Fibroblast of skin of scalp (primary cell): ENCODE data around the gene ZNF423.

ENCODE experiments used
- DNase-seq: peaks from one replicate; pipeline ENCODE4 v3.0.0-alpha.2; 2013

Gene ZNF423

DNA sequence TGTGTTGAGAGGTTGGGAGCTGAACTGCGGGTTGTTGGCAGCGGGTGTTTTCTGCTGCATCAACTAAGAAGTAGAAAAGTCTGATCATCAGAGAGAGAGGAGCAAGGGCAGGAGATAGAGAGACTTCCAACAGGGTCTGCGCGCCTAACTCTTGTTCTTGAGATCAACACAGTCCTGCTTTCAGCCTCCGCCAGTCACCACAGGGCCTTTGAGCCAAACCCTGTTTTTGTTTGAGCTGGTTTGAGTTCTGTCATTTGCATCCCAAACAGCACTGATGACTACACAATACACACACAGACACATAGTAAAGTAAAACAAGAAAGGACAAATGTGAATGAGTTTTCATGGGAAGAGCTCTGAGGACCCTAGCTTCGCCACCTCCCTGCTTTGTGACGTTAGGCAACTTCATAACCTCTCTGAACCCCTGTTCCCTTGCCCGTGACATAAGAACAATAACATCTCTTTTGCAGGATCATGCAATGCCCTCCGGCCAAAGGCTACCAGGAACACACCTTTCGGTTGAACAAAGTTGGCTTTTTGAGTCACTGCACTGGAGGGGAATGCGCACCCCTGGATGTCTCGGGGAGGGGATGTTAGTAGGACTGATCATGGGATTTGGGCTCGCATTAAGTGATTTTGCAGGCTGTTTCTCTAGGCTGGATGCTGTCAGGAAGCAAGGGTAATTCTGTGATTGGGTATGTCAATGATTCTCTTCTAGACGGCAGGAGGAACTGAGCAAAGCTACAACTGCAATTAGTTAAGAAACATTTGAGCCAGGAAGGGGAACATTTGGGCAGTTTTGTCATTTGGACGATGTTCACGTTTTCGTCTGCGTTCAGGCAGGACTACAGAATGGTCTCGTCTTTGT lies 390.0 kb downstream of the ZNF423 start:
- DNase-seq, result no peak

DNA sequence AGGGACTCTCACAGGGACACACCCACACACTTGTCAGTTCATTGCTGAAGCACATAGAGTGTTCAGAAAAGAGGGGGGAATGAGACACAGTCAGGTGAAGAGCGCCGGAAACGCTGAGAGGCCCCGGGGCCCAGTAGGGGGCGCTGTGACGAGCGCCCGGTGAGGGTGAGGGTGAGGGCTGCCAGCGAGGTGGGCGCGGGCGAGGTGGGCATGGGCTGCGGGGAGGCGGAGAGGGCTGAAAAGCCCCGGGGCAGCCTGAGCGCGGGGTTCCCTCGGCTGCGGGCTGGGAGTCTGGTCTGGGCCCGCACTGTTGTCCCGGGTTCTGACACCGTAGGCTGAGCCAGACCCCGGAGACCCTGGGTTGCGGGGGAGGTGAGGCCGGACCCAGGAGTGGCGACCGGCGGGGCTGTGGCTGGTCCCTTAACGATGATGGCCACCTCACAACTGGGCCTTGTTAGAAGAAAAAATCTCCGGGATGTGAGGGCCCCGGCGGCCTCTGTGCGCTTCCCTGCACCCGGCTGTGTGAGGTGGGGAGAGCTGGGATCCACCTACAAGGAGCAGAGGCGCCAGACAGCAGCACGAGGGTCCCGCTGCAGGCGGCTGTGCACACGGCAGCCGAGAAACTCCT lies 390.9 kb downstream of the ZNF423 start:
- DNase-seq, result no peak

- no peak for DNase-seq
These were observed 391.8 kb downstream of the ZNF423 start for GRCh38 chr16:49464093-49464492.

GRCh38 chr16:49463529-49463928 lies 392.4 kb downstream of the ZNF423 start:
- DNase-seq, result no peak

DNA sequence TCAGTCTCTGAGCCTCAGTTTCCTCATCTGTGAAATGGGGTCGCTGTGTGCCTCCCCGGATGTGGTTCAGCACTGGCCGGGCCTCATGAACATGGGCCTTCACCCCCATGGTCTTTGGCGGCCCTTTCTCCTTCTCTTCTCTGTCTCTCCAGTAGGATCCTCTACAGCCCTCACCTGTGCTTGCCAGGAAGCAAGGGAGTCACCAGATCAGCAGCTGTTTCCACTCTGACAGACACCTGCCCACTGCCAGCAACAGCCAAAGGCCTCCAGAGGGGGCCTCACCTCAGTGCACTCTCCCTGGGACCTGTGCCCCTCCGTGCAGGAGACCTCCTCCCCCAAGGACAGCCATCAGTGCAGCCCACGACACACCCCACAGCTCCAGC lies 392.9 kb downstream of the ZNF423 start:
- DNase-seq, result no peak

DNA sequence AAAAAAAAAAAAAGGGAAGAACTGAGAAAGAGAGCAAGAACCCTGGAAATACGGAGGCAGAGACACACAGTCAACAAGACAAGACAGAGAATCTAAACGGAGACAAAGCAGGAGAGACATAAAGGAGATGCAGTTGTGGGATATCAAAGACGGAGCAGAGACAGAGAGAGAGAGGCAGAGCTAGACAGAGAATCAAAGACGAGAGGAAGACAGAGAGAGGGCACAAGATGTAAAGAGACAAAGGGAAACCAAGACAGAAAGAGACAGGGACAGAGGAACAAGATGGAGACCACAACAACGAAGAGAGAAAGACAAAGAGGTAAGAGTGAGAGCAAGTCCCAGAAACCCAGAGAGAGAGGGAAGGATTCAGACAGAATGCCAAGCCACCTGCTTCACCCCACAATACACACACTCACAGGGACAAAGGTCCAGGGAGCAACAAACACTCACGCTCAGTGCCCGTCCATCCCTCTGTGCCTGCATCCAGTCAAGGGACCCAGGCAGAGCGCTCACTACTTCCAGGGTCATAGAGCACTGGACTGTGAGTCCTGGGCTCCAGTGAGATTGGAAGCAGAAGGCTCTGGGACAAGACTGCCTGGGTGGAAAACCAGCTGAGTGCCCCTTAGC lies 393.4 kb downstream of the ZNF423 start:
- DNase-seq, result no peak

GRCh38 chr16:49461517-49461951 lies 394.4 kb downstream of the ZNF423 start:
- no peak for DNase-seq

DNA sequence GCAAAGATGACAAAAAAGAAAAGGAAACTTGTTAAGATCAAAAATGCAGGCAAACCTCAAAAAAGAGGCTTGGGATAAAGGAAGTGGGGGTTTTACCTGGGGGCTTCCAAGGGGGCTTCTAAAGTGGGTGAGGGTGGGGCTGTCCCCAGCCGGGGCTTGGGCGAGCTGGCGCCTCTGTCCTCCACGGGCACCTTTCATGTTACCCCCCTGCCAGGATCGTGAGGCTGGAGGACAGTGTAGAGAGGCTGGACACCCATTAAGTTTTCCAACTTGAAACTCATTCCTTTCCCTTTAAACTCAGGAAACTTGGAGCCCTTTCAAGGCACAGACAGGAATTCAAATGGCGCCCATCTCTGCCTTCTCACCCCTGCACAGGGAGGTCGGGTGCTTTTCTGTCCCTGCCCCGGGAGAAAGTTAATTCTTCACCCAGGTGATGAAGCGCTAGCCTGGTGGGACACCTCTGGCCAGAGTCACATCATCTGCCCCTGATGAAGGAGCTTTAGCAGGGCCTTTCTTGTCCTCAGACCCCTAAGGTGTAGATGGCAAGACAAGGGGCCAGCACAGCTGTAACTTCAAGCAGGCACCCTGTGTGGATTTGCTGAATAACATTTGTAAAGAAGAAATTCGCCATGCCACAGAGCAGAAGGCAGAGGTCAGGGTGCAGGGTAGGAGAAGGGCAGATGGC lies 395.0 kb downstream of the ZNF423 start:
- DNase-seq, result no peak

- no peak for DNase-seq
These were observed 395.8 kb downstream of the ZNF423 start for GRCh38 chr16:49459953-49460735.

GRCh38 chr16:49458656-49459445 lies 397.1 kb downstream of the ZNF423 start:
- no peak for DNase-seq

- DNase-seq, result no peak
These were observed 397.7 kb downstream of the ZNF423 start for GRCh38 chr16:49458243-49458642.

DNA sequence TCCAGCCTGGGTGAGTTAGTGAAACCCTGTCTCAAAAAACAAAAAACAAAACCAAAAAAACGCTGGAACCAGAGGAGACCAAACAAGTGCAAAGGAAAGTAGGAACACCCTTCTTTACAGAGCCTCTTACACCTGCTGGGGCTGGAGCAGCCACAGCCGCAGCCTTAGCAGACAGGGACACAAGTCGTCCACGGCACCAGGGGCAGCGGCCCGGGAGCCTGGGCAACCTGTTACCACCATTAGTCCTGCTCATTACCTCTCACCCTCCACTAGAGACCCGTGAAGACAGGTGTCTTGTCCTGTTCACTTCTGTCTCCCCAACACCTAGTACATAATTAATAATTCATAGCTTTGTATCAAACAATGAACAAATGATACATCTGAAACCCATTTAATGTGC lies 398.7 kb downstream of the ZNF423 start:
- no peak for DNase-seq

DNA sequence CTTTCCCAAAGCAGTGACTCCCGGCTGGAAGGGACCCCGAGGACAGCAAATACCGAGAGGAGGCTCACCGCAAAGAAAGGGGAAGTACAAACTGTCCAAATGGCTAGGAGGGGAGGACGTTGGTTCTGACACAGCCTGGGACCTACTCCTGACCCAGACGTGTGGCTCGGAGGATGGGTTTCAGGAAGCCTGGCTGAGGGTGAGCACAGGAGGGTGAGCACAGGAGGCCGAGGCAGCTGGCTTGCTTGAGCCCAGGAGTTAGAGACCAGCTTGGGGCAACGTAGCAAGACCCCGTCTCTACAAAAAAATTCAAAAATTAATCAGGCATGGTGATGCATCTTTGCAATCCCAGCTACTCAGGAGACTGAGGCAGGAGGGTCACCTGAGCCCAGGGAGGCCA lies 399.1 kb downstream of the ZNF423 start:
- DNase-seq, result no peak

DNA sequence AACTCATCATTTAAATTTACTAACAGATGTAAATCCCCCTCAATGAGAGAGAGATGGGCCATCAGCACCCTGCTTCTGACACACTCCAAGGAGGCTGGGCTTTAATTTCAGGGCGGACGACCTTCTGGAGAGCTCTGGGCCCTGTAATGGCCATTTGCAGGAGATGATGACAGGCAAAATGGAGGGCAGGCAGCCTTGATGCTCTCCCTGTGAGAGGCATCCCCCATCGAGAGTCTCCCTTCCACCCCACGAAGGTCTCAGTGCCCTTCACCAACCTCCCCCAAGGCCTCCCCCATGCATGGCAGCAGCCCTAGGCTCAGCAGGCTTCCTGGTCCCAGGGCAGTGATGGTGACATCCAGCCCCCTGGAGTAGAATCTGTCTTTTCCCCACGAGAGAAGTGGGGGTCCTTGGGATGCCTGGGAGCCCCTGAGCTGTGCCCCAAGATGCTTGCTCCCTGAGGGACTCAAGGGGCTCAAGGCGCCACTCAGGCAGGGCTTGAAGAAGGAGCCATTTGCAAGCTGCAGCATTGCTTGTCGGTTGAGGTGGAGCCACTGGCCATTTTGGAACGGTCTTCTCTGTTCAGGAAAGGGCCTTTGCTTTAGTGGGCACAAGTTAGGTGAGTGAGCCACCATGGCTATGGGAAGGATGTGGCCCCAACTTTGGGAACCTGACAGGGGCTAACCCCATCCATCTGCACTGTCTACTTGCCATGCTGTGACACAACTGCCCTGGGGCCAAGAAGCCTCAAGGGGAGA lies 399.7 kb downstream of the ZNF423 start:
- no peak for DNase-seq

DNA sequence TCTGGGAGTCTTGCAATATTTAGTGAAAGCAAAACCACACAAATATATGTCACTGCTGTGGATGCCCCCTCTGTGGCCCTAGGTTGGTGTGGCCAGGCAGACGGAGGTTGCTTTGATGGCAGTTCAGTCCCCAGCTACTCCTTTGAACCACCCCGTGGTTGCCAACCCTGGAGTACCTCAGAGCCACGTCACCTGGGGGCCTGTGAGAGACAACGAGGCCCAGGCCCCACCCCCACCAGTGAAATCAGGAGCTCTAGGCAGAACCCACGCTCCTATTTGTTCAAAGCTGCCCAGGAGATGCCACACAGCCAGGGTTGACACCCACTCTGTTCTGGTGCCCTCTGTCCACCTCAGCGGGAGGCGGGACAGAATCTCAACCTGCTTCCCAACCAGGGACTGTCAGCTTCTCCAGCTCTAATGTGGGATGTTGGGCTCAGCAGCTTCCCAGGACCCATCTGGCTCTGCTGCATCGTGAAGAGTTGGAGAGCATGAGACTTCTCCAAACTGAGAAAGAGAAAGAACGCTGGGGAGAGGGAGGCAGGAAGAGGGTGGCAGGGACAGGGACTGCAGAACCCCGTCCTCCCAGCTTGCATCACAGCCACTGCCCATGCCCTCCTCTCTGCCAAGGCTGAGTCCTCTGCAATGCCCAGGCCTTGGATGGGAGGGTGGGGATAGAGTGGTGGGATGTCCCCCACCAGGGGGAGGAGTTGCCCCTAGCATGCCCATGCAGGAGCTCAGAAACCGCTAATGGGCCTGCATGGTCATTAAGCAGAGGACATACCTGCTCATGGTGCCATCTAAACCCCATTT lies 400.5 kb downstream of the ZNF423 start:
- DNase-seq, result no peak

GRCh38 chr16:49454426-49455180 lies 401.3 kb downstream of the ZNF423 start:
- DNase-seq, result no peak

DNA sequence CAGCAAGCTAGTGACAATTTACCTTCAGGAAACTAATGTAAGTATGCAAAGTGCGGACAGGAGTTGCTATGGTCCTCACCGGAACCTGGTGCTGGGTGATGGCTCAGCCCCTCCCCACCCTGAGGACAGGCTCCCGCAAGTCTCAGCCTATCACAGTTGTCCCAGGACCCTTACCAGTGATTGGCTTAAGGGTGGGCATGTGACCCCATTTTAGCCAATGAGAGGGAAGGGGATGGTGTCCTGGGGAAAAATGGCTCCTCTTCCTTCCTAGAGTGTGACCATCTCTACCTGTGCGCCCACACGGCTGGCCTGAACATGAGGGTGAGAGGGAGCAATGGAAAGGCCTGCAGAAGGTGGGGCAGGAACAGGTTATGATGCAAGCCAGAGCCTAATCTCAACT lies 401.9 kb downstream of the ZNF423 start:
- DNase-seq, result no peak

DNA sequence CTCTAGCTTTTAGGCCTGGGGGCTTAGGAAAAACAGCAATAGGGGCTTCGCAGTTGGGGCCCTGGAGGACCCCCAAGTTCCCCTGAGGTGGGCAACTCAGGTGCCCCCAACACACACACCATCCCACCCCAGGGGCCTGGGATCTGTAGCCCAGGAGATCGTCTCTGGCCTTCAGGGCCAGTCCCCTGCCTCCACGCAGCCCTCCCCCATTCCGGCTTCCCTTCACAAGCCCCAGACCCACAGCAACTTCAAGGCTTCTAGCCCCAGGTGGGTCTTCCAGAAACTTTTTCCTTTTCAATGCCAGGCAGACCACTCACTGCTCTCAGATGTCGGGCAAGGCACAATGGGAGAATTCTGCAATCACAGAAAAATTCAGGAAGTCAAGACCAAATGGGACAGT lies 402.9 kb downstream of the ZNF423 start:
- no peak for DNase-seq

GRCh38 chr16:49452578-49452977 lies 403.3 kb downstream of the ZNF423 start:
- DNase-seq, result no peak
